Measurements from ENCODE around the gene FOXL3. TPM values are rescaled to one million over a fixed set of nuclear protein-coding genes. Genes with fewer than 3 reads are reported as not detected.

The FOXL3 gene
- total RNA-seq, 4 donors from 2014 or later, result not detected

GRCh38 chr7:322708-323111, 32.7 kb downstream of the FOXL3 start:
- Histone ChIP-seq H3K36me3 (no peaks in the 10 kb centered on the region), H3K4me3 (peak overlapping the region in 1 of 4 donors; percentile 29), H3K9me3 (peaks cover 0 to 7% (median 5%) of the 10 kb centered on the region in 4 donors), H3K27me3 (peaks cover 0 to 30% (median 0%) of the 10 kb centered on the region in 4 donors), H3K27ac (replicated peaks in 1 of 4) (peak overlapping the region in 3 of 4 donors; percentile 18 to 28 (median 22)), H3K4me1 (peaks cover 8 to 15% (median 13%) of the 10 kb centered on the region in 4 donors)
- TF ChIP-seq POLR2AphosphoS5 (IDR thresholded peaks at IDR 0.05) (no peak), POLR2A (IDR thresholded peaks at IDR 0.05; ENCODE audit: low read depth) (no peak), EP300 (IDR thresholded peaks at IDR 0.05) (no peak), CTCF (IDR thresholded peaks at IDR 0.05) (no peak)
- DNase-seq (ENCODE audit: extremely low spot score), result no peak
- 100% methylated on average over 2 of the region's 6 CpGs for WGBS
- intact Hi-C loops (cut with DNase I), result loop anchor here (1.0 kb wide), 1 partner anchor 452 kb away; no protein-coding TSS in a partner anchor

- Histone ChIP-seq H3K27me3 (peaks cover 0 to 23% (median 0%) of the 10 kb centered on the region in 4 donors), H3K9me3 (peaks cover 0 to 7% (median 5%) of the 10 kb centered on the region in 4 donors), H3K36me3 (no peaks in the 10 kb centered on the region), H3K4me1 (peaks cover 8 to 15% (median 13%) of the 10 kb centered on the region in 4 donors), H3K4me3 (no peak overlapping the region), H3K27ac (replicated peaks in 1 of 4) (no peak overlapping the region)
- WGBS, result 76% methylated on average over 10 of the region's 10 CpGs
- no peak for DNase-seq (ENCODE audit: extremely low spot score)
- no peak for TF ChIP-seq POLR2AphosphoS5 (IDR thresholded peaks at IDR 0.05)
- TF ChIP-seq CTCF (IDR thresholded peaks at IDR 0.05), result no peak
- no peak for TF ChIP-seq EP300 (IDR thresholded peaks at IDR 0.05)
- no peak for TF ChIP-seq POLR2A (IDR thresholded peaks at IDR 0.05; ENCODE audit: low read depth)
- intact Hi-C loops (cut with DNase I), result no loop called here
Observed at GRCh38 chr7:323410-323809, 33.4 kb downstream of the FOXL3 start.

GRCh38 chr7:324011-324410, 34.0 kb downstream of the FOXL3 start:
- no peaks in the 10 kb centered on the region for H3K36me3 ChIP-seq
- TF ChIP-seq CTCF (IDR thresholded peaks at IDR 0.05) (no peak), POLR2AphosphoS5 (IDR thresholded peaks at IDR 0.05) (no peak), POLR2A (IDR thresholded peaks at IDR 0.05; ENCODE audit: low read depth) (no peak), EP300 (IDR thresholded peaks at IDR 0.05) (no peak)
- H3K9me3 ChIP-seq, result peaks cover 0 to 7% (median 5%) of the 10 kb centered on the region in 4 donors
- 77% methylated on average over 8 of the region's 8 CpGs for WGBS
- H3K4me1 ChIP-seq, result peaks cover 8 to 15% (median 13%) of the 10 kb centered on the region in 4 donors
- H3K27ac ChIP-seq (replicated peaks in 1 of 4), result no peak overlapping the region
- H3K27me3 ChIP-seq, result peaks cover 0 to 17% (median 0%) of the 10 kb centered on the region in 4 donors
- no peak for DNase-seq (ENCODE audit: extremely low spot score)
- H3K4me3 ChIP-seq, result no peak overlapping the region
- intact Hi-C loops (cut with DNase I), result no loop called here

- Histone ChIP-seq H3K4me3 (no peak overlapping the region), H3K9me3 (peaks cover 0 to 7% (median 5%) of the 10 kb centered on the region in 4 donors), H3K36me3 (no peaks in the 10 kb centered on the region), H3K4me1 (peaks cover 8 to 15% (median 13%) of the 10 kb centered on the region in 4 donors), H3K27ac (replicated peaks in 1 of 4) (no peak overlapping the region), H3K27me3 (peaks cover 0 to 11% (median 0%) of the 10 kb centered on the region in 4 donors)
- no peak for TF ChIP-seq CTCF (IDR thresholded peaks at IDR 0.05)
- TF ChIP-seq POLR2A (IDR thresholded peaks at IDR 0.05; ENCODE audit: low read depth), result no peak
- no peak for TF ChIP-seq POLR2AphosphoS5 (IDR thresholded peaks at IDR 0.05)
- TF ChIP-seq EP300 (IDR thresholded peaks at IDR 0.05), result no peak
- intact Hi-C loops (cut with DNase I), result no loop called here
- 94% methylated on average over 20 of the region's 20 CpGs for WGBS
- no peak for DNase-seq (ENCODE audit: extremely low spot score)
Observed at GRCh38 chr7:325051-325798, 35.3 kb downstream of the FOXL3 start.
